C4-2B (cell line): ENCODE results near the gene WRAP73.

Experiments used
- H3K27ac ChIP-seq: fragments of 450-650 bp; 2 replicates; pipeline ENCODE4 v1.5.1; 2017
- CTCF ChIP-seq: fragments of 450-650 bp; conservative IDR thresholded peaks from 2 replicates; pipeline ENCODE4 v1.5.1; 2017; ENCODE audit warnings: mild to moderate bottlenecking
- ZFX ChIP-seq: fragments of 450-650 bp; IDR thresholded peaks from 2 replicates; pipeline ENCODE4 v1.6.1; 2017

WRAP73 gene

GRCh38 chr1:3601743-3602142 lies 48.2 kb downstream of the WRAP73 start:
- TF ChIP-seq ZFX: no peak
- no peak for TF ChIP-seq CTCF
- H3K27ac ChIP-seq: no peak overlapping the region

- no peak overlapping the region for H3K27ac ChIP-seq
- TF ChIP-seq ZFX (no peak), CTCF (no peak)
These were observed 49.5 kb downstream of the WRAP73 start for GRCh38 chr1:3600354-3600753.

GRCh38 chr1:3599816-3600215 lies 50.1 kb downstream of the WRAP73 start:
- no peak for TF ChIP-seq CTCF
- TF ChIP-seq ZFX: no peak
- no peak overlapping the region for H3K27ac ChIP-seq

GRCh38 chr1:3599286-3599811 lies 50.6 kb downstream of the WRAP73 start:
- no peak for TF ChIP-seq ZFX
- no peak for TF ChIP-seq CTCF
- H3K27ac ChIP-seq: no peak overlapping the region

- TF ChIP-seq CTCF (no peak), ZFX (no peak)
- H3K27ac ChIP-seq: no peak overlapping the region
These were observed 51.2 kb downstream of the WRAP73 start for GRCh38 chr1:3598522-3599285.

- no peak overlapping the region for H3K27ac ChIP-seq
- TF ChIP-seq ZFX (no peak), CTCF (no peak)
These were observed 51.8 kb downstream of the WRAP73 start for GRCh38 chr1:3598051-3598491.

GRCh38 chr1:3597599-3597964 lies 52.3 kb downstream of the WRAP73 start:
- H3K27ac ChIP-seq: no peak overlapping the region
- TF ChIP-seq CTCF: no peak
- TF ChIP-seq ZFX: no peak
